ENCODE results near the gene RAB34. TPM values are rescaled to one million over a fixed set of nuclear protein-coding genes. Genes with fewer than 3 reads are reported as not detected.

The RAB34 gene
- total RNA-seq, 2 experiments from 2014 or later = 0.22 to 0.99 TPM

DNA sequence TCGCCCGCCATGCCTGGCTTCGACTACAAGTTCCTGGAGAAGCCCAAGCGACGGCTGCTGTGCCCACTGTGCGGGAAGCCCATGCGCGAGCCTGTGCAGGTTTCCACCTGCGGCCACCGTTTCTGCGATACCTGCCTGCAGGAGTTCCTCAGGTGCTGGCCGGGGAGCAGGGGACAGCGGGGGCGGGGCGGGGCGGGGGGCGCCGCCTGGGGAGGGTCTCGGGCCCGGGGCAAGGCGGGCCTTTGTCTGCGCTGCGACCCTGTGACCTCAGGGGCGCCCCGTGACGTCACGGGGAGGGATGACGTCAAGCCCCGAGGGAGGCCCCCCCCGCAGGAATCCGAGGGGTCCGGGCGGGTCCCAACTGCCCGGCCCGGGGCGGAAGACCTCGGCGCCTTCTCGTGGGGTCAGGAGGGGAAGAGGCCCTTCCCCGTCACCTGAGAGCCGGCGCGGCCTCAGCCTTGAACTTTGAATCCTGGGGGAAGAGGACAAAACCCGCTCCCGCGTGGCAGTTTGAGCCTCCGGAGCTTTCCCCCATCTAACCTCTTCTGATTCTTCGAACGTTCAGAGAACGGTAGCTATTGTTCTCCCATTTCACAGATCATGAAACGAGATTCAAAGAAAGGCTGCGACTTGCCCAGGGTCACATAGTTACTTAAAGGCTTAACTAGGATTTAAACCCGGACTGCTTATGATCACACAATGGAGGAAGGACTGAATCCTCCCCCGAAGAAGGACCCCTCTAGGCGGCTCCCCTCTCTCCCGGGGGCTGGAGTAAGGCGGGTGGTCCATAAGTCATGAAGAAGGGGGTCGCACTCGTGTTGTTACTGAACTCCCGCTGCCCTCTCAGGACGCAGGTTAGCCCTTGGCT lies 26.7 kb upstream of the RAB34 start:
- H3K27ac ChIP-seq (ENCODE audit: low read depth, low read length, poor library complexity, severe bottlenecking) = peak overlapping the region; percentile 95
- H2AFZ ChIP-seq (ENCODE audit: low read length) = no peak overlapping the region
- BruUV-seq (replicated peaks) = TSS peak; percentile 55
- TF ChIP-seq EZH2phosphoT487 (IDR thresholded peaks at IDR 0.05; ENCODE audit: borderline replicate concordance, low read depth, low read length) = no peak
- TF ChIP-seq, protein P1, sequence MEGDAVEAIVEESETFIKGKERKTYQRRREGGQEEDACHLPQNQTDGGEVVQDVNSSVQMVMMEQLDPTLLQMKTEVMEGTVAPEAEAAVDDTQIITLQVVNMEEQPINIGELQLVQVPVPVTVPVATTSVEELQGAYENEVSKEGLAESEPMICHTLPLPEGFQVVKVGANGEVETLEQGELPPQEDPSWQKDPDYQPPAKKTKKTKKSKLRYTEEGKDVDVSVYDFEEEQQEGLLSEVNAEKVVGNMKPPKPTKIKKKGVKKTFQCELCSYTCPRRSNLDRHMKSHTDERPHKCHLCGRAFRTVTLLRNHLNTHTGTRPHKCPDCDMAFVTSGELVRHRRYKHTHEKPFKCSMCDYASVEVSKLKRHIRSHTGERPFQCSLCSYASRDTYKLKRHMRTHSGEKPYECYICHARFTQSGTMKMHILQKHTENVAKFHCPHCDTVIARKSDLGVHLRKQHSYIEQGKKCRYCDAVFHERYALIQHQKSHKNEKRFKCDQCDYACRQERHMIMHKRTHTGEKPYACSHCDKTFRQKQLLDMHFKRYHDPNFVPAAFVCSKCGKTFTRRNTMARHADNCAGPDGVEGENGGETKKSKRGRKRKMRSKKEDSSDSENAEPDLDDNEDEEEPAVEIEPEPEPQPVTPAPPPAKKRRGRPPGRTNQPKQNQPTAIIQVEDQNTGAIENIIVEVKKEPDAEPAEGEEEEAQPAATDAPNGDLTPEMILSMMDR (conservative IDR thresholded peaks at IDR 0.05; ENCODE audit: low read length) = no peak
- H3K79me2 ChIP-seq (ENCODE audit: insufficient read depth, low read depth, low read length) = peaks cover 43% of the 10 kb centered on the region
- DNase-seq (ENCODE audit: low spot score) = peak; percentile 68
- CTCF ChIA-PET (ENCODE audit: unreplicated experiment) = interaction anchor here (3.5 kb wide), 1 partner anchor 17 kb away, joined by 18 read pairs; the partner anchor contains the start of gene TLCD1
- intact Hi-C loops (cut with micrococcal nuclease; ENCODE audit: unreplicated experiment) = no loop called here
- H3K4me3 ChIP-seq (ENCODE audit: low read depth, low read length, poor library complexity, severe bottlenecking) = peak overlapping the region; percentile 98
- H4K20me1 ChIP-seq (ENCODE audit: insufficient read depth, low read length) = peaks cover 25% of the 10 kb centered on the region
- POLR2A ChIA-PET = interaction anchor here (1.8 kb wide), 1 partner anchor 17 kb away, joined by 16 read pairs; the partner anchor contains the start of gene NEK8
- H3K9me3 ChIP-seq (ENCODE audit: low read length) = peaks cover 3% of the 10 kb centered on the region; the same call in 1 of the 2 replicates
- peaks cover 66% of the 10 kb centered on the region for H3K36me3 ChIP-seq (ENCODE audit: insufficient read depth, low read length)
- H3K4me2 ChIP-seq (ENCODE audit: low read length) = peak overlapping the region; percentile 96
- no peaks in the 10 kb centered on the region for H3K9me2 ChIP-seq (ENCODE audit: insufficient read depth, low read length)
- H3K4me1 ChIP-seq (ENCODE audit: insufficient read depth, low read length, poor library complexity, severe bottlenecking) = peaks cover 67% of the 10 kb centered on the region

GRCh38 chr17:28743243-28744103 lies 25.8 kb upstream of the RAB34 start, which contains the start of gene TRAF4:
Gene TRAF4, plus strand, starts transcription at chr17:28744011. Its CDS starts 102 bp downstream, at chr17:28744113.
- no TSS peak for BruUV-seq (replicated peaks)
- Histone ChIP-seq H3K79me2 (ENCODE audit: insufficient read depth, low read depth, low read length) (peaks cover 43% of the 10 kb centered on the region), H3K4me3 (ENCODE audit: low read depth, low read length, poor library complexity, severe bottlenecking) (peak within 1 kb of the TSS; percentile 98)

More at GRCh38 chr17:28743243-28744103, 25.8 kb upstream of the RAB34 start, which contains the start of gene TRAF4:
- Histone ChIP-seq H3K9me3 (ENCODE audit: low read length) (peaks cover 3% of the 10 kb centered on the region; the same call in 1 of the 2 replicates), H3K9me2 (ENCODE audit: insufficient read depth, low read length) (no peaks in the 10 kb centered on the region), H3K27ac (ENCODE audit: low read depth, low read length, poor library complexity, severe bottlenecking) (peak within 1 kb of the TSS; percentile 95), H2AFZ (ENCODE audit: low read length) (no peak within 1 kb of the TSS), H3K4me1 (ENCODE audit: insufficient read depth, low read length, poor library complexity, severe bottlenecking) (peaks cover 73% of the 10 kb centered on the region), H4K20me1 (ENCODE audit: insufficient read depth, low read length) (peaks cover 25% of the 10 kb centered on the region), H3K36me3 (ENCODE audit: insufficient read depth, low read length) (peaks cover 60% of the 10 kb centered on the region), H3K4me2 (ENCODE audit: low read length) (peak within 1 kb of the TSS; percentile 96)
- TF ChIP-seq EZH2phosphoT487 (IDR thresholded peaks at IDR 0.05; ENCODE audit: borderline replicate concordance, low read depth, low read length) = no peak
- CTCF ChIA-PET (ENCODE audit: unreplicated experiment) = interaction anchor here (0.6 kb wide), 1 partner anchor 45 kb away, joined by 3 read pairs; no protein-coding TSS in a partner anchor
- intact Hi-C loops (cut with micrococcal nuclease; ENCODE audit: unreplicated experiment) = loop anchor here (1.0 kb wide), 1 partner anchor 15 kb away; the partner anchor contains the start of gene NEK8
- peak; percentile 92 for DNase-seq (ENCODE audit: low spot score)
- POLR2A ChIA-PET = interaction anchor here (0.6 to 5.6 kb wide), 4 partner anchors 10 to 1024 kb away, joined by 3 to 56 read pairs (median 4); partner anchors contain the start of genes NEK8, RPL23A and TLCD1
